Cerebellar nuclear complex (tissue), 1 donor: ENCODE results near the gene RND2.
"Not testable (repeated sequence)": the region's sequence is repeated elsewhere in the genome, so short reads cannot be mapped to it uniquely, and the experiment has no call there.

Experiments
- DNase-seq, 2 experiments: peaks; one replicate each; lab custom pipeline; 2025; lab: John Stamatoyannopoulos, UW

The RND2 gene

DNA sequence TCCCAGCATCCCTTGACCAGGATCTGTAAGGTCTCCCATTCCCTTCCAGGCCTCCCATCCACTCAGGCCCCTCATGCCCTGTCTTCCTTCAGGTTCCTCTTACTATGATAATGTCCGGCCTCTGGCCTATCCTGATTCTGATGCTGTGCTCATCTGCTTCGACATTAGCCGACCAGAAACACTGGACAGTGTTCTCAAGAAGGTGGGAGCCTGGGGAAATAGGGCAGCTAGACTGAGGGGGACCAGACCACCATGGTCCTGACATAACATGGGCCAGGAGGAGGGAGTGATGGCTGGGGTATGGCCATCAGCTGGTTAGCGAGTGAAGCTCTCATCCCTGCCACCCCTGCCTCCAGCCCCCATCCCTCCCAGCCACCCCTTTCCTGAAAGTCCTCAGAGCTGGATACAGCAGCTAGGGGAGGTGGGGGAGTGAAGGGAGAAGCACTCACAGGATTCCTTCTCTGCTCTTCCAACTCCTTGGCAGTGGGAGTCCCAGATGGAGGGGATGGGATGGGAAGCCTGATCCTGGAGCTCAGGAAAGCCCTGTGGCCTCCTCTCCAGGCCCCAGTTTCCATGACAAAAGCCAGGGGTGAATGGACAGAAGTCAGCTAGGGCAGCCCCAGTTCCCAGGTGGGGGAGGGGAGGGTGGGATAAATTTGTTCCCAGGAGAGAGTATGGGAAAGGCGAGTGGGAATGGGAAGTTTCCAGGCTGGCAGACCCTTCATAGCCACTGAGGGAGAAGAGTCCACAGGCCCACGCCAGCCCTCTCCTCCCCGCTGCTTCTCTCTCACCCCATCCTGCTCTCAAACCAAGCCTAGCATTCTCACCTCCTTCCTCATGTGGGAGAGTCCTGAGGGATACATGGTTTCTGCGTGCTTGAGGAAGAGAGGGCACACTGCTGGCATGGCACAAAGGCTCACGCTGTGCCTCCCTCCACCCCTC is 2.3 kb downstream of the RND2 start:
- no peak for DNase-seq

DNA sequence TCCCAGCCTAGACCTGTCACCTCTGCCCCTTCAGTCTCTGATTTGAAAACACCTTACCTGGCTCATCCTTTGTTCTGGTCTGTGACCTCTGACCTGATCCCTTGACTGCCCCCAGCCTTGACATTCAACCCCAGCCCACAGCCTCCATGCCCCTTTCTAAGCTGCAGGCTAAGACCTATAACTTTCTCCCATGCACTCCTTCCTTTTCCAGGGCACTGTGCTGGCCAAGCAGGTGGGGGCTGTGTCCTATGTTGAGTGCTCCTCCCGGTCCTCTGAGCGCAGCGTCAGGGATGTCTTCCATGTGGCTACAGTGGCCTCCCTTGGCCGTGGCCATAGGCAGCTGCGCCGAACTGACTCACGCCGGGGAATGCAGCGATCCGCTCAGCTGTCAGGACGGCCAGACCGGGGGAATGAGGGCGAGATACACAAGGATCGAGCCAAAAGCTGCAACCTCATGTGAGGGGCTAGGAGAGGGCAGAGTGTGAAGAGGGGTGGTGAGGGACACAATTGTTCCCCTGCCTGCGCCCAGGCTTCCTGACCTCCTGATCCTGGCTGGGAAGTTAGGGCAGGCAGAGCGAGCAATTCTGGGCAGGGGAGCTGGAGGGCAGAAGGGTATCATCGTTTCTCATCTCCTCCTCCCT is 3.3 kb downstream of the RND2 start:
- DNase-seq: no peak

DNA sequence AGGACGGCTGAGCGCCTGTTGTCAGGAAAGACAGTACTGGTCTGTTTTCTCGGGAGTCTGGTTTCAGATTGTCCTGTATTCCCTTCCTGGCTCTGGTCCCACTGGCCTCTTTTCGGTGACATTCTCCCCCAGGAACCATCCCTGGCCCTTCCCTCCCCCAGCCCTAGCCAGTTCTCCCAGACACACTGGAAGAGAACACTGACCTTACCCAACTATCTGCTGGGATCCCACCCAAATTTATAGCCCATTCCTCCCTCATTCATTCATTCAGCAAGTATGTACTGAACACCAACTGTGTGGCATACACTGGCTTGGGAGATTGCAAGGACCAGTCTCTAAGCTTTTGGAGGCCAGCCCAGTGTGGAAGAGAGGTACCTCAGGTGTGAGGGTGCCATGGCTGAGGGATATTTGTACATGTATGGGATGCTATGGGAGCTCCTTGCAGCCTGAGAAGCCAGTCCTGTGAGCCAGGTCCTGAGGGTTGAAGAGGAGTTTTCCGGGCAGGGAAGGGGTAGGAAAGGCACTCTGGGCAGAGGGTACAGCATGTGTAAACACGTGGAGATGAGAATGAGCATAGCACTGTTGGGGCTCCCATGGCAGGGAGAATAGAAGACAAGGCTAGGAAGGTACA is 5.2 kb downstream of the RND2 start:
- DNase-seq: no peak

DNA sequence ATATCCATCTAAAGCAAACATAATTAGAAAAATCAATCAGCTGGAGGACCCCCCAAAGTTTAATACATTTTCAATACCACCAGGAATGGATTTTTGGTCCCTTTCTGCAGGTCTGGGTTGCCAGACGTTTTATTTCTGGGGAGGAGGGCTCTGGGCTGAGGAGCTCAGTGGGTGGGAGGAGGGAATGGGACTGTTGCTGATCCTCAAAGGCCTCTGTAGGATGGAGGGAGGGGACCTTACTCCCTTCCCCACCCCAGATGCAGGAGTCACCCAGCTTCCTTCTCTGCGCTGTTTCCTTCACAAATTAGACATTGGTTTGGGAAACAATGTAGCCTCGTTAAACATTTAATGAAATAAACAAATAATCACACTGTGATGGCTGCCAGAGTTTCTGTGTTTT is 6.6 kb downstream of the RND2 start:
- DNase-seq: no peak

DNA sequence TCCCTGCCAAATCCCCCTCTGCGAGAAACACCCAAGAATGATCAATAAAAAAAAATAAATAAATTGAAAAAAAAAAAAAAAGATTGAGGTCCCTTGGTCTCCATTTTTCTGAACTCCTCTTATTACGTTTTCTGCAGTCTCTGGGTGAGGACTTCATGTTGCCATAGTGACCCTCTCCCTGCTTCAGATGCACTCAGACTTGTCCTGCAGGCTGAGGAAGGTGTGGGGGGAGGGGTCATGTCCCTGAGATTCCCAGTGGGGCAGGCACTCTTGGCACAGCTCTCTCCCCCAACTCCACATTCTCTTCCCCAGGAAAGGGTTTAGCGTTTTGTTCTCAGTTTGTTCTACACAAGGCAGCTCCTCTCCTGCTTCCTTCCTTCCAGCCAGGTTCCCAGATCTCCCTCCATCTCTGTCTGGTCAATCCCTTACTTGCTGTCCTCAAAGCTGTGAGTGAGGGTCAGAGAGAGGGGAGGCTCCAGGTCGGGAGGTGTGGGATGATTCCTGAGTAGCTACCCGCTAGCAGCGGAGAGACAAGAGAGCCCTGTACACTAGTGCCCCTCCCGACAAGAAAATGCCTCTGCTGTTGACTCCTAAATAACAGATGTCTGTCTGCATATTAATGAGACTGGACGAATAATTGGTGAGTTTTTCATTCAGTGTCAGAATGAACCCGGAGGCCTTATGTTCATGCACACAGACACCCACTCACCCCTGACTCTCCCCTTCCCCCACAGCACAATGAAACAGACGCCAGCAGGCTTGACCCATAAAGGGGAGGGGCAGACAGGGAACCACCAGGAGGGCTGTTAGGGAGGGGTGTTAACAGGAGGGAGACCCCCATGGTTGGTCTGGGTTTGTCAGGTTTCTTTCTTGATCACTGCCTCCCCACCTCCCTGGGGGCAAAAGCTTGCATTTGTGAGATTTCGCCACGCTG is 9.2 kb downstream of the RND2 start:
- no peak for DNase-seq

DNA sequence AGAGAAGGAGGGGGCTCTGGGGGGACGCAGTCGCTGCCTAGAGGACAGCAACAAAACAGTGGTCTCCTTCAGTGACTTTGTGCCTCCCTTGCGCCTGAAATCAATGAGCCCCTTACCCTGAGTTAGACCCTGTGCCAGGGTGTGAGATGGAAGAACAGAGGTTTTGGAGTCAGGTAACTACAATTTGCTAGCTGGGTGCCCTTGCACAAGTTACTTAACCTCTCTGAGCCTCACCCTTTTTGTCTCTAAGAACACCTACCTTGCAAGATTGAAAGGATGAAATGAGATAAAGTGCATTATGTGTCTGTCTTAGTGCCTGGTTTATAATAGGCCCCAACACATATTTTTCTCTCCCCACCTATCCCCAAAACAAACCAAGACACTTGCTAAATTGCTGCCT is 9.9 kb downstream of the RND2 start:
- no peak for DNase-seq

DNA sequence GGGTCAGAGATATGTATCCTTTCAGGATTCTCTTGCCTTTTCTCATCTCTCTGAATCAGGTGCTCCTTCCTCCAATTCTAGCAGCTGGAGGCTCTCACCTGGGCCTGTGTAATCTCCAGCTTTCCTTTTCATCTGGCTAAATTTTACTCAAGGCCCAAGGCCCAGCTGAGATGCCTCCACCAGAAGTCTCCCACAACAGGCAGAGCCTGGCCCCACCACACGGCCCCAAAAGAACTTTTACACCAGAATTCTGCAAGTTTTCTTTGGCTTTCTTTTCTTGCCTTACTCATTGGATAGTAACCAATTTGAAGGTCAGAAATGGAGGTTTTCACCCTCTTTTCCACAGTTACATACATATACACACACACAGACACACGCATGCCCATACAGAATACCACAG is 14.6 kb downstream of the RND2 start:
- DNase-seq: no peak

DNA sequence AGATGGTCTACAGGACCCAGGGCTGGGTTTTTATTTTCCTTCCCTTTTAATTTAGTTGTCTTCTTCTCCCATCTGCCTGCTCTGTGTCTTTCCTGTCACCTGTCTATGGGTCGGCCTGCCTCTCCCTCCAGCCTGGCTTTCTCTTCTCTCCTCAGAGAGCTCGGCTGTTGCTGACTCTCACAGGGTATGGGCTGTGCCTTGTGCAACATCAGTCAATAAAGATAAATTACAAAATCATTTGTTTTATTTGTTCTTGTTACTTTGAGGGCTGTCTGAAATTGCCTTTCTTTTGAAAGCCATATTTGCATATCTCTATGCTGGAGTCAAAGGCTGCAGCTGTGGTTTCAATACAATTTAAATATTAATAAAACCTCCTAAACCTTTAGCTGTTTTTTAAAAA is 15.6 kb downstream of the RND2 start:
- no peak for DNase-seq

DNA sequence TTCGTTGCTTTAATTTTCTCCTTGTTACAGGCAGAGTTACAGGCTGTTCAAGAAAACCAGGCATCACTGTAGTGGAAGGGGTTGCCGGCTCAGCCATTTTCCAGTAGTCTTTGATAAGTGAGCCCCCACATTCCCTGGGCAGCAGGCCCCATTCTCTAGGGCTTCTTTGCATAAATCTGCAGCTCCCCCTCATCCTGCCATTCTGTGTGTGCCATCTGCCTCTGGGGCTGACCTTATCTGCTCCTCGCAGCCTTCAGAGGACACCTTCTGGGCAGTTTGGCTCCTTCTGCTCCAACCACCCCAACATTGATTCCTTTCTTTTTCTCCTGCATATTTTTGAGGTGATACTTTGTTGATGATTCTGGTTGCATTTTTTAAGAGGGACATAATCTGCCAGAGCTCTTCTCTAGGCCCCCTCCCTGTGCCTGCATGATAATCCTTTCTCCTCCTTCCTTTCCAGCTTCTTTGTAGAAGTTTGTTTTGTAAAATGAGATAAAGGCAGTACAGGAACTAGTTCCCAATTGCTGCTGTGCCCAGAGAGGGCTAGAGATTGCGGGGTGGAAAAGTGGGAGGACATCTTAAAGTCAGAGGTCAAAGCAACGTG is 17.1 kb downstream of the RND2 start:
- DNase-seq: no peak

DNA sequence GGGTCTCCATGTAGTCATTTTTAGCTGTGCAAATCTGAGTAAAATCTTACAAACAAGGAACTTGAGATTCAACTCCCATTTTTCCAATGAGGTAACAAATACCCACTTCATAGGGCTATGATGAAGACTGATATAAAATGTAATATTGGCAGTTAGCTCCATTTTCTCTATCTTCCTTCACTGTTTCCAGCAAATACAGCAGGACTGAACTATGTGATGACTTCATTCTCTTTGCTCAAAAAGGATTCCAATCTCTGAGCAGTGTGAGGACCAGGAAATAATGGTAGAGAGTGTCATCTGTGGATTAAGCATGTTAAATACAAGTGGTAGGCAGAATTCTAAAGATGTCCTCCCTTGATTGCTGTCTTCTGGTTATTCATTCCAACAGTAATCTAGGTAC is 18.3 kb downstream of the RND2 start:
- no peak for DNase-seq

DNA sequence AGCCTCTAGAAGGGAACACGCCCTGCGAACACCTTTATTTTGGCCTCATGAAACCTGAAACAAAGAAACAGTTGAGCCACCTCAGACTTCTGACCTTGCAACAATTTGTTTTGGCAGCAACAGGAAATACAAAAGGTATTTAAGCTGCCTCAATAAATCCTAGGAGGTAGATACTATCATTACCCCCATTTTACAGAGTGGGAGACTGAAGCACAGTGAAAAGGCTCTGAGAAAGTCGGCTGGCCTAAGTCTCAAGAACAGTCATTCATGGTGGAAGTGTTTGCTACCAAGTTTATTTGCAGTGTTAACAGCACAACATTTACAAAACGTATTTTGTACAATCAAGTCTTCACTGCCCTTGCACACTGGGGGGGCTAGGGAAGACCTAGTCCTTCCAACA is 19.0 kb downstream of the RND2 start:
- no peak for DNase-seq

DNA sequence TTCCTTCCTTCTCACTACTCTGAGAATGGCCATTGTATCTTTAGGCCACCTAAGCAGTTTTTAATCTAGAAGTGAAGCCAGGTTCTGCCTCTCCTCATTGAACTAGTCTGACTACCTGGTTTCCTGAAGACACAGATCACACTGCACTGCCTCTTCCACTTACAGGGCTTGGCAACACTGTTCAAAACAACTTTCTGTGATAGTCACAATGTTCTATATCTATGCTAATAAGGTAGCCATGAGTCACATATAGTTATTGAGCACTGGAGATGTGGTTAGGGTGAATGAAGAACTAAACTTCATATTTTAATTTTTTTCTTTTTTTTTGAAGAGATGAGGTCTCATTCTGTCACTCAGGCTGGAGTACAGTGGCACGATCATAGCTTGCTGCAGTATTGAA is 26.9 kb downstream of the RND2 start:
- DNase-seq: no peak

DNA sequence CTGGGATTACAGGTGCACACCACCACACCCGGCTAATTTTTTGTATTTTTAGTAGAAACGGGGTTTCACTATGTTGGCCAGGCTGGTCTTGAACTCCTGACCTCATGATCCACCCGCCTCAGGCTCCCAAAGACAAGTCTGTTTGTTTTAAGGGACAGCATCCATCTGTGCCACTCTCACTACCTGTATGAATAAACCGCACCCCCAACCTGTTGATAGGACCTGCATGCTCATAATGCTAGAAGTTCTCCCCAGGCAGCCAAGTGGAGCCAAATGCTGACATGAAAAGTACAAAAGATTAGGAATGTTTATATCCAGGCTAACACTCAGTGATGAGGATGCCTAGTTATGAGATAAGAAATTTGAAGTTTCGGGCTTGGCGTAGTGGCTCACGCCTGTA is 28.0 kb downstream of the RND2 start:
- not testable (repeated sequence) for DNase-seq

DNA sequence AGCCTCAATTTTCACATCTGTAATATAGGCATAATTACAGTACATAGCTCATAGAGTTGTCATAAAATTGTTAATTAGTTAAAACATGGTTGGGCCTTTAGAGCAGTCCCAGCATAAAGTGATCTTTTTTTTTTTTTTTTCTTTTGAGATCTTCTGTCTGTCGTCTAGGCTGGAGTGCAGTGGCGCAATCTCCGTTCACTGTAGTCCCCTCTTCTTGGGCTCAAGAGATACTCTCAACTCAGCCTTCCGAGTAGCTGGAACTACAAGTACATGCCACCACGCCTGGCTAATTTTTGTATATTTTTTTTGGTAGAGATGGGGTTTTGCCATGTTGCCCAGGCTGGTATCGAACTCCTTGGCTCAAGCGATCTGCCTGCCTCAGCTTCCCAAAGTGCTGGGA is 31.0 kb downstream of the RND2 start:
- DNase-seq: no peak

DNA sequence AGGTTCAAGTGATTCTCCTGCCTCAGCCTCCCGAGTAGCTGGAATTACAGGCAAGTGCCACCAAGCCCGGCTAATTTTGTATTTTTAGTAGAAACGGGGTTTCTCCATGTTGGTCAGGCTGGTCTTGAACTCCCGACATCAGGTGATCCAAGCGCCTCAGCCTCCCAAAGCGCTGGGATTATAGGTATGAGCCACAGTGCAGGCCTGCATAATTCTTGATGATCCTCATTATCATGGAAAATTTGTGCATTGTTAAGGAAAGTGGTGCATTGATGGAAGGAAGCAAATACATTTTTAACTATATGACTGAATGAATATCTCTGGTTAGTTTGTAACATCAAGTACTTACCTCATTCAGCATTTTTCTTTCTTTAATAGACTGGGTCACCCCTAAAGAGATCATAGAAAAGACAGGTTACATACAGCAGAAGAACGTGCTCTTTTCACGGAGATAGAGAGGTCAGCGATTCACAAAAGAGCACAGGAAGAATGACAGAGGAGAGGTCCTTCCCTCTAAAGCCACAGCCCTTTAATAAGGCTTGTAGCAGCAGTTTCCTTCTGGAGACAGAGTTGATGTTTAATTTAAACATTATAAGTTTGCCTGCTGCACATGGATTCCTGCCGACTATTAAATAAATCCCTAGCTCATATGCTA is 38.1 kb downstream of the RND2 start:
- DNase-seq: no peak

DNA sequence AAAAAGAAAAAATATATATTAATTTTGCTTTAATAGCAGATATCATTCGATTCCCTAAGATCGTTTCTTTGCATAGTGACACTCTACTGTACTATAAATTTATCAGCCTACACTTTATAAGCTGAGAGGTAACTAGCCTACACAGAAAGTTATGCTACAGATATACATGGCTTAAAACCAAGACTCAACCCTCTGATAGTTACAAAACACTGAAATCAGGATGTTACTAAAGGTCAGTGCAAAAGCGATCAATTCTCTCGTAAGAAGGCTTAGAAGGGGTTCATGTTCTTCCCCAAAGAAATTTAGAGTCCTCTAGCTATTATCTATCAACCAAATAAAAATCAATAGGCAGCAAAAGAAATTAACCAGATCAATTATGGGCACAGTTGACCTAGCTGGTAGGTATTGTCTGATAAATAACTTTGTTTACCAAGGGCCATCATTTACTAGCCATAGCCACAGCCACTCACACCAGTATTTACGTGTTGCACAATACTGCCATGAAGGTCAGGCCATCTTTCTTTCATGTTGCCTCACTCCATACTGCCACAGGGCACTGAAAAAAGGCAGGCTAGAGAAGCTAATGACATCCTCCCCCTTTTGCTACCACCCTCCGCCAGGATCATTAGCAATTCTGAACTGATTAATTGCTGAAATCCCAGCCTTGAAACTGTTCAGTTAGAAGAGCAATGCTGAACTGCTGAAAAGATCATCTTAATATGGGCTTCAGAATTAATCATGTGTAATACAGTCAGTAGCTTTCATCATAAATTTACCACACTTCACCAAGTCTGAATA is 43.7 kb downstream of the RND2 start:
- no peak for DNase-seq

DNA sequence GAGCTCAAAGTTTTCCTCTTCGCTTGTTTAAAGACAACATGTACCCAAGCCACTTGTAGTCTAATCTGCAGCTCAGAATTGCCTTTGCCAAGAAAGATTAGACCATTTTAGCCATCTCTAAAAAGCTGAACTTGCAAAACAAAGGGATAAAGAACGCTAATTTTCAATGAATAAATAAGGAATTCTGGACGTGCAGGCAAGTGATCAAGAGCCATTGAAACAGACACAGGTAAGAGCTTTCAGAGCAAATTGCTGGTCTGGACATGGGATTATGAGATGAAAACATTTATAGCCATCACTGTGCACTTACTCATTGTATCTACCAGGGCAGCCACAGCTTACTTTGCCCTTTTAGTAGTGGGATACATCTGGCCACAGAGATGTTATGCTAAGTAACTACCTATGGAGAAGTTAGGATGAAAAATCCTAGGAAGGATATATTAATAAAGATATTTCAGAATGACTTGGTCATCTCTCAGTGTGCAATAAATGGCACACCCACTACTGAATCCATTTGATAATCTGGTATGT is 44.4 kb downstream of the RND2 start:
- no peak for DNase-seq

DNA sequence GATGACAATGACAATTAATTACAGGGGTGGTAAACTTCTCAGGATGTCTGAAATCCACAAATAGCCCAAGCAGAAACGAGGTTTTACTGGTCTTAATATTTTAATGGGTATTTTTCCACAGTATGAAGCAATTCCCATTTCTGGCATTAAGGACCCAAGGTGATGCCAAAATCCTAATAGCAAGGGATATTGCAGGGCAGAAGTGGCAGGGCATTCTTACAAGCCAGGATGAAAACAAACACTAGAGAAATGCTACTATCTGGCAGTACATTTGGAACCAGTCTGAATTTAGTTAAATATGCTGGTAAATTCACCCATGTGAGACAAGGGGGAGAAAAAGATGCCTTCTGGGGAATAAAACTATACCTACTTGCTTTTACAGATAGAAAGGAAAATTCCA is 45.2 kb downstream of the RND2 start:
- DNase-seq: no peak

DNA sequence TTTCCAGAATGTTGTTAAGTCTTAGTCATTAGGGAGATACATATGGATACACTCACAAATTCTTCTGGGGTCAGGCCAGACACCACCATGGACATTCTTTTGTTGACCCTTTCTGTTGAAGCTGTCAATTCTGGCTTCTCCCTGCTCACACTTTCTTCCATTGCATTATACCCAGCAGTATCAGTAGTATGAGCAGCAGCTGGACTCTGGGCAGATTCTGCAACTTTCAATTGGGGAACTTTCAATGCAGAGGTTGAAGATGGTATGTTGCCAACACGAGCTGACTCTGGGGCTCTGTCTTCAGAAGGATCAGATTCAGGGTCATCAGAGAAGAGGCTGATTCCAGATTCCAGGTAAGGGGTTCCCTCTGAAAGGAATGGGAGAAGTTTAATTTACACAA is 45.8 kb downstream of the RND2 start:
- DNase-seq: no peak

DNA sequence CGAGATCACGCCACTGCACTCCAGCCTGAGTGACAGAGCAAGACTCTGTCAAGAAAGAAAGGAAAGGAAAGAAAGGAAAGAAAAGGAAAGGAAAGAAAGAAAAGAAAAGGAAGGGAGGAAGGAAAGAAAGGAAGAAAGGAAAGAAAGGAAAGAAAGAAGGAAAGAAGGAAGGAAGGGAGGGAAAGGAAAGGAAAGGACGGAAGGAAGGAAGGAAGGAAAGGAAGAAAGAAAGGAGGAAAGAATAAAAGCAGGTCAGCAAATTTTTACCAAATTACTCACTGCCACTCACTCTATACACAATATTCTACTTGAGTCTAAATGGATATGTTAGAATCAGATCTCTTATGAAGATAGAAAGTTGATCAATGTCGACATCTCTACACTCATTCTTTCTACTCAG is 49.8 kb downstream of the RND2 start:
- DNase-seq: no peak
